ENCODE measurements around the gene STRN. TPM values are rescaled to one million over a fixed set of nuclear protein-coding genes. Genes with fewer than 3 reads are reported as not detected.

The STRN gene
- total and polyA plus RNA-seq, 10 of the 15 experiments (the other 5 are each of a cell fraction or from before 2014, with no cell fraction given), result 1.00 to 19.2 (median 9.1) TPM

GRCh38 chr2:36834731-36835524 lies 131.4 kb downstream of the STRN start:
- ChIA-PET SMC1A (ENCODE audit: uncharacterized antibody, unreplicated experiment) (no interaction called here), POLR2A (no interaction called here), RAD21 (ENCODE audit: unreplicated experiment) (no interaction called here)

DNA sequence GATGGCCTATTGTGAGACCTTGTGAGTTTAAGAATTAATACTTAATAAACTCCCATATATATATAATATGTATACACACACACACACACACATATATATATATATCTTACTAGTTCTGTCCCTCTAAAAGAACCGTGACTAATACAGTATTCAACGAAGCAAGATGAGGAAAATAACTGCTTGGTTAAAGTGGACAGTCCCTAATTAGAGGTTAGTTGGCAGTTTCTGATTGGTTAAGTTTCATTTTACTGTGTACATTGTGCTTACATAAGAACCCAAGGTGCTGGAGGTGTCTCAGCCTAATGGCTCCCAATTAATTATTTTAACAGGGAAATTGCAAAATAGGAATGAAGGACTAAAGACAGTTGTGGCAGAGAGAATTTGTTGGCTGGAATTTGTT lies 132.1 kb downstream of the STRN start:
- Histone ChIP-seq H3K27ac (ENCODE audit: control insufficient read depth, insufficient read depth) (no peak overlapping the region), H3K79me2 (ENCODE audit: control insufficient read depth, insufficient read depth, low read length) (no peaks in the 10 kb centered on the region), H3K4me3 (no peak overlapping the region), H3K4me2 (ENCODE audit: control insufficient read depth, insufficient read depth) (no peak overlapping the region), H3K9ac (ENCODE audit: control insufficient read depth, insufficient read depth, low read length) (no peak overlapping the region), H3K4me1 (ENCODE audit: control insufficient read depth, insufficient read depth, low read length) (no peaks in the 10 kb centered on the region), H2AFZ (ENCODE audit: control insufficient read depth, low read depth, low read length) (no peak overlapping the region), H3K27me3 (replicated peaks in 1 of 2; ENCODE audit: control insufficient read depth in 2 of 2, insufficient read depth in 2 of 2, low read length in 1 of 2) (no peaks in the 10 kb centered on the region), H3K36me3 (ENCODE audit: control insufficient read depth in 2 of 2, insufficient read depth in 2 of 2, low read length in 1 of 2) (no peaks in the 10 kb centered on the region), H4K20me1 (ENCODE audit: control insufficient read depth, insufficient read depth) (no peaks in the 10 kb centered on the region), H3K9me3 (replicated peaks; ENCODE audit: control insufficient read depth, insufficient read depth, low read length) (no peaks in the 10 kb centered on the region)
- ATAC-seq (peak; percentile 86), DNase-seq (ENCODE audit: low read depth, low spot score) (no peak), FAIRE-seq (no peak)
- ChIA-PET RAD21 (ENCODE audit: unreplicated experiment) (no interaction called here), POLR2A (no interaction called here), SMC1A (ENCODE audit: uncharacterized antibody, unreplicated experiment) (no interaction called here), CTCF (no interaction called here)
- BruUV-seq (replicated peaks), result no TSS peak
- in situ Hi-C loops (cut with MboI) (no loop called here), intact Hi-C loops (cut with micrococcal nuclease; ENCODE audit: unreplicated experiment) (no loop called here)
- WGBS (ENCODE audit: insufficient coverage, insufficient replicate concordance, low lambda C conversion rate, missing lambda C conversion rate), result 17% methylated on average over 2 of the region's 2 CpGs
- no peak for TF ChIP-seq PRDM15 (CRISPR knock-in tag; IDR thresholded peaks at IDR 0.05)
- TF ChIP-seq, protein P1, sequence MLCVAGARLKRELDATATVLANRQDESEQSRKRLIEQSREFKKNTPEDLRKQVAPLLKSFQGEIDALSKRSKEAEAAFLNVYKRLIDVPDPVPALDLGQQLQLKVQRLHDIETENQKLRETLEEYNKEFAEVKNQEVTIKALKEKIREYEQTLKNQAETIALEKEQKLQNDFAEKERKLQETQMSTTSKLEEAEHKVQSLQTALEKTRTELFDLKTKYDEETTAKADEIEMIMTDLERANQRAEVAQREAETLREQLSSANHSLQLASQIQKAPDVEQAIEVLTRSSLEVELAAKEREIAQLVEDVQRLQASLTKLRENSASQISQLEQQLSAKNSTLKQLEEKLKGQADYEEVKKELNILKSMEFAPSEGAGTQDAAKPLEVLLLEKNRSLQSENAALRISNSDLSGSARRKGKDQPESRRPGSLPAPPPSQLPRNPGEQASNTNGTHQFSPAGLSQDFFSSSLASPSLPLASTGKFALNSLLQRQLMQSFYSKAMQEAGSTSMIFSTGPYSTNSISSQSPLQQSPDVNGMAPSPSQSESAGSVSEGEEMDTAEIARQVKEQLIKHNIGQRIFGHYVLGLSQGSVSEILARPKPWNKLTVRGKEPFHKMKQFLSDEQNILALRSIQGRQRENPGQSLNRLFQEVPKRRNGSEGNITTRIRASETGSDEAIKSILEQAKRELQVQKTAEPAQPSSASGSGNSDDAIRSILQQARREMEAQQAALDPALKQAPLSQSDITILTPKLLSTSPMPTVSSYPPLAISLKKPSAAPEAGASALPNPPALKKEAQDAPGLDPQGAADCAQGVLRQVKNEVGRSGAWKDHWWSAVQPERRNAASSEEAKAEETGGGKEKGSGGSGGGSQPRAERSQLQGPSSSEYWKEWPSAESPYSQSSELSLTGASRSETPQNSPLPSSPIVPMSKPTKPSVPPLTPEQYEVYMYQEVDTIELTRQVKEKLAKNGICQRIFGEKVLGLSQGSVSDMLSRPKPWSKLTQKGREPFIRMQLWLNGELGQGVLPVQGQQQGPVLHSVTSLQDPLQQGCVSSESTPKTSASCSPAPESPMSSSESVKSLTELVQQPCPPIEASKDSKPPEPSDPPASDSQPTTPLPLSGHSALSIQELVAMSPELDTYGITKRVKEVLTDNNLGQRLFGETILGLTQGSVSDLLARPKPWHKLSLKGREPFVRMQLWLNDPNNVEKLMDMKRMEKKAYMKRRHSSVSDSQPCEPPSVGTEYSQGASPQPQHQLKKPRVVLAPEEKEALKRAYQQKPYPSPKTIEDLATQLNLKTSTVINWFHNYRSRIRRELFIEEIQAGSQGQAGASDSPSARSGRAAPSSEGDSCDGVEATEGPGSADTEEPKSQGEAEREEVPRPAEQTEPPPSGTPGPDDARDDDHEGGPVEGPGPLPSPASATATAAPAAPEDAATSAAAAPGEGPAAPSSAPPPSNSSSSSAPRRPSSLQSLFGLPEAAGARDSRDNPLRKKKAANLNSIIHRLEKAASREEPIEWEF (IDR thresholded peaks at IDR 0.05; ENCODE audit: insufficient replicate concordance, low read depth, low read length), result no peak

More at GRCh38 chr2:36834731-36835524, 131.4 kb downstream of the STRN start:
- FAIRE-seq, result no peak
- H3K9me3 ChIP-seq (replicated peaks; ENCODE audit: control insufficient read depth, insufficient read depth, low read length), result no peaks in the 10 kb centered on the region
- no TSS peak for BruUV-seq (replicated peaks)
- no peaks in the 10 kb centered on the region for H3K79me2 ChIP-seq (ENCODE audit: control insufficient read depth, insufficient read depth, low read length)
- CTCF ChIA-PET, result no interaction called here
- H3K4me2 ChIP-seq (ENCODE audit: control insufficient read depth, insufficient read depth), result no peak overlapping the region
- WGBS (ENCODE audit: insufficient coverage, insufficient replicate concordance, low lambda C conversion rate, missing lambda C conversion rate), result 38% methylated on average over 5 of the region's 5 CpGs
- DNase-seq (ENCODE audit: low read depth, low spot score), result no peak
- H3K27me3 ChIP-seq (replicated peaks in 1 of 2; ENCODE audit: control insufficient read depth in 2 of 2, insufficient read depth in 2 of 2, low read length in 1 of 2), result no peaks in the 10 kb centered on the region
- H2AFZ ChIP-seq (ENCODE audit: control insufficient read depth, low read depth, low read length), result no peak overlapping the region
- peak; percentile 18; the same call in 2 of the 3 replicates for ATAC-seq
- no peaks in the 10 kb centered on the region for H3K36me3 ChIP-seq (ENCODE audit: control insufficient read depth in 2 of 2, insufficient read depth in 2 of 2, low read length in 1 of 2)
- no peak overlapping the region for H3K4me3 ChIP-seq
- in situ Hi-C loops (cut with MboI), result no loop called here
- H3K9ac ChIP-seq (ENCODE audit: control insufficient read depth, insufficient read depth, low read length), result no peak overlapping the region
- H3K27ac ChIP-seq (ENCODE audit: control insufficient read depth, insufficient read depth), result no peak overlapping the region
- TF ChIP-seq NFXL1 (IDR thresholded peaks at IDR 0.05; ENCODE audit: borderline replicate concordance) (no peak), CBX5 (IDR thresholded peaks at IDR 0.05; ENCODE audit: low read depth) (no peak), ZNF274 (IDR thresholded peaks at IDR 0.05; ENCODE audit: insufficient read depth, insufficient read length) (no peak), SUPT20H (IDR thresholded peaks at IDR 0.05; ENCODE audit: borderline replicate concordance, control insufficient read depth, low read depth, low read length) (no peak), NR2C2 (IDR thresholded peaks at IDR 0.05; ENCODE audit: borderline replicate concordance, control insufficient read depth, insufficient read length, low read depth) (no peak), KDM1A (IDR thresholded peaks at IDR 0.05; ENCODE audit: borderline replicate concordance) (no peak), PAX8 (IDR thresholded peaks at IDR 0.05) (no peak)
- H4K20me1 ChIP-seq (ENCODE audit: control insufficient read depth, insufficient read depth), result no peaks in the 10 kb centered on the region
- intact Hi-C loops (cut with micrococcal nuclease; ENCODE audit: unreplicated experiment), result no loop called here
- no peaks in the 10 kb centered on the region for H3K4me1 ChIP-seq (ENCODE audit: control insufficient read depth, insufficient read depth, low read length)

All from GM12878 (cell line).